Motor neuron (in vitro differentiated cells): ENCODE measurements around the gene SEC24C. TPM values are rescaled to one million over a fixed set of nuclear protein-coding genes. Genes with fewer than 3 reads are reported as not detected.

Source experiments
- ATAC-seq, 8 experiments: fragments of 200-7000 bp; cut with Tn5 transposase; replicated peaks in 6 of 8; 2 replicates each; pipeline ENCODE4 v1.8.0; 2021; ENCODE audit warnings: mild to moderate bottlenecking in 8 of 8, moderate library complexity in 8 of 8
- H3K27ac ChIP-seq, 2 donors: fragments of 250-450 bp; sonication (Bioruptor Pico); 2 replicates each; pipeline ENCODE4 v1.9.0; 2021; ENCODE audit warnings: antibody characterized with exemption in 2 of 2, mild to moderate bottlenecking in 2 of 2, moderate library complexity in 1 of 2
- H3K4me1 ChIP-seq, 2 donors: fragments of 250-450 bp; sonication (Bioruptor Pico); replicated peaks in 1 of 2; 2 replicates each; pipeline ENCODE4 v1.6.1; 2021; ENCODE audit warnings: antibody characterized with exemption in 2 of 2, mild to moderate bottlenecking in 2 of 2, moderate library complexity in 1 of 2
- H3K4me3 ChIP-seq, 5 donors: fragments of 250-450 bp; sonication (Bioruptor Pico); 2 replicates each; pipeline ENCODE4 v1.9.0; 2021; ENCODE audit warnings: antibody characterized with exemption in 5 of 5, mild to moderate bottlenecking in 5 of 5, moderate library complexity in 4 of 5
- WGBS, 10 experiments: fragments of 450-650 bp; shearing (Covaris generic); methylation state at CpG; one replicate each; pipeline ENCODE4 v1.0.0; 2022; 5-methylcytosine and 5-hydroxymethylcytosine counted together
- in situ Hi-C, 9 experiments: fragments of 400-800 bp; cut with MboI; loops; one replicate each; pipeline ENCODE4 v1.15.0; 2021; ENCODE audit warnings: low sequenced_read_pairs in 9 of 9, low pct_unique_long_range_greater_than_20kb in 2 of 9; ENCODE audit not compliant: unreplicated experiment in 9 of 9
- total RNA-seq, 8 experiments: library from RNA; unstranded; fragments of 300-600 nt; gene quantifications; 2 replicates each; pipeline versions ENCODE4 v1.2.3 to v1.2.4, GENCODE V29; 2022

Gene SEC24C
- total RNA-seq, 8 experiments from 2014 or later: 33.6 to 73.4 (median 58.8) TPM

GRCh38 chr10:73763343-73763742 is 19.2 kb downstream of the SEC24C start:
- ATAC-seq: no peak
- no peaks in the 10 kb centered on the region for H3K4me1 ChIP-seq
- in situ Hi-C loops: no loop called here
- no peak overlapping the region for H3K27ac ChIP-seq
- WGBS, 10 experiments: 40 to 100% (median 95%) methylated on average over 1 to 2 of the region's 2 CpGs; no CpG with 5 or more reads in 2 of the 10 experiments
- H3K4me3 ChIP-seq: no peak overlapping the region

- Histone ChIP-seq H3K4me3 (no peak overlapping the region), H3K27ac (no peak overlapping the region), H3K4me1 (no peaks in the 10 kb centered on the region)
- no peak for ATAC-seq
- WGBS, 10 experiments: 64 to 100% (median 92%) methylated on average over 1 to 6 of the region's 6 CpGs
- in situ Hi-C loops: no loop called here
Observed at GRCh38 chr10:73765066-73765465, 20.9 kb downstream of the SEC24C start.

- 80 to 100% (median 83%) methylated on average over 1 to 6 of the region's 11 CpGs; no CpG with 5 or more reads in 2 of the 10 experiments for WGBS, 10 experiments
- Histone ChIP-seq H3K27ac (no peak overlapping the region), H3K4me1 (peaks cover 11 to 16% of the 10 kb centered on the region in 2 donors), H3K4me3 (no peak overlapping the region)
- ATAC-seq: no peak
- in situ Hi-C loops: no loop called here
Observed at GRCh38 chr10:73768881-73769280, 24.7 kb downstream of the SEC24C start.

DNA sequence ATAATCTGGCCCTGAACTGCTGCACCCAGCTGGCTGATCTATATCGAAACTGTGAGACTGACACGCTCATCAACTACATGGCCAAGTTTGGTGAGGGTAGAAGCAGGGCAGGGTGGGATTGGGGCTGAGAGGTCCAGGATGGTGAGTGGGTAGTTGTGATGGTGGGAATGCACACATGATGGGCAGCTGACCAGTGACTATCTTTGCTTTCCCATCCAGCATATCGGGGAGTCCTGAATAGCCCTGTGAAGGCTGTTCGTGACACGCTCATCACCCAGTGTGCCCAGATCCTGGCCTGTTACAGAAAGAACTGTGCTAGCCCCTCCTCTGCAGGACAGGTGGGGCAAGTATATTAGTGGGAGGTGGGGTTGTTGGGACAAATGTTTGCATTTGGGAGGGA is 25.2 kb downstream of the SEC24C start:
- in situ Hi-C loops: no loop called here
- 94 to 100% methylated on average over 2 to 3 of the region's 5 CpGs; no CpG with 5 or more reads in 8 of the 10 experiments for WGBS, 10 experiments
- H3K4me1 ChIP-seq: peaks cover 16 to 21% of the 10 kb centered on the region in 2 donors
- no peak for ATAC-seq
- H3K27ac ChIP-seq: no peak overlapping the region
- H3K4me3 ChIP-seq: no peak overlapping the region

DNA sequence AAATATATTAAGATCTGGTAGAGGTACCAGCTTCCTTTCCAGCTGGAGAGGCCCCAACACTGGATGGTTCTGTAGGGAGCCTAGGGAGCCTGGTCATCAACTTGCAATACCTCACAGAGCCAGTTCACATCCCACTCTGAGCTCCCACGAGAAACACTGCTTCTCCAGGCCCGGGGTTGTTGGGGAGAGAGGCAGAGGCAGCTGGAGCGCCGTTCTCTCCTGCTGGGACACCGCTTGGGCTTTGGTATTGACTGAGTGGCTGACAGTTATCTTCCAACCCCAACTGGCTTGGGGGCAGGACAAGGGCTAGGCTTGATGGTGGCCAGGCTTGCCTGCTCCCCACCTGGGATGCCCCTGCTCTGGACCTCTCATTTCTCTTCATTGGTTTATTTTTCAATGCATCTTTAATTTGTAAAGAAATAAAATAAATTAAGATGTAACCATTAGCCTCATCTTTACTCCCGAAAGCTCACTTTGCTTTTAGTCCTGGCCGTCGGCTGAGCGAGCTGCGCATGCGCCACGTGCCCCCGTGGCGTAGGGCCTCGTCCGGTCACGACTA is 27.6 kb downstream of the SEC24C start:
- in situ Hi-C loops: no loop called here
- ATAC-seq: peak; percentile 4 to 30 (median 16)
- Histone ChIP-seq H3K4me1 (peaks cover 32 to 33% of the 10 kb centered on the region in 2 donors), H3K4me3 (peak overlapping the region; percentile 74 to 92 (median 77)), H3K27ac (peak overlapping the region; percentile 95 to 96)
- 0 to 44% (median 33%) methylated on average over 2 to 4 of the region's 17 CpGs; no CpG with 5 or more reads in 5 of the 10 experiments for WGBS, 10 experiments

DNA sequence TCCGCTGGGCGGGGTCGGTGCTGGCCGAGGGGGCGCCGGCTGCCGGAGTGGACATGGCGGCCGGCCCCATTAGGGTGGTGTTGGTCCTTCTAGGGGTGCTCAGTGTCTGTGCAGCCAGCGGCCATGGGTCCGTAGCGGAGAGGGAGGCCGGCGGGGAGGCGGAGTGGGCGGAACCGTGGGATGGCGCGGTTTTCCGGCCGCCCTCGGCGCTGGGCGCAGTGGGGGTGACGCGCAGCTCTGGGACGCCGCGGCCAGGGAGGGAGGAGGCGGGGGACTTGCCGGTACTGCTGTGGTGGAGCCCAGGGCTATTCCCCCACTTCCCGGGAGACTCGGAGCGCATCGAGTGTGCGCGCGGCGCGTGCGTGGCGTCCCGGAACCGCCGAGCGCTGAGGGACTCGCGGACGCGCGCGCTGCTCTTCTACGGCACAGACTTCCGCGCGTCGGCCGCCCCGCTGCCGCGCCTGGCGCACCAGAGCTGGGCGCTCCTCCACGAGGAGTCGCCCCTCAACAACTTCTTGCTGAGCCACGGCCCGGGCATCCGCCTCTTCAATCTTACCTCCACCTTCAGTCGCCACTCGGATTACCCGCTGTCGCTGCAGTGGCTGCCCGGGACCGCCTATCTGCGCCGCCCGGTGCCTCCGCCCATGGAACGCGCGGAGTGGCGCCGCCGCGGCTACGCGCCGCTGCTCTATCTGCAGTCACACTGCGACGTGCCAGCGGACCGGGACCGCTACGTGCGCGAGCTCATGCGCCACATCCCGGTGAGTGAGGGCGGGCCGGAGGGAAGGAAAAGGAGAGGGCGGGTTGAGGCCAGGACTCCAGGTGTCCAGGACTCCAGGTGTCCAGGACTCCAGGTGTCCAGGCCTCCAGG is 28.3 kb downstream of the SEC24C start:
- 0 to 7% (median 0%) methylated on average over 2 to 18 of the region's 101 CpGs; no CpG with 5 or more reads in 7 of the 10 experiments for WGBS, 10 experiments
- Histone ChIP-seq H3K27ac (peak overlapping the region; percentile 95 to 96), H3K4me3 (peak overlapping the region; percentile 74 to 92 (median 77)), H3K4me1 (peaks cover 32 to 33% of the 10 kb centered on the region in 2 donors)
- peak; percentile 74 to 89 (median 85) for ATAC-seq
- in situ Hi-C loops: no loop called here

GRCh38 chr10:73773152-73773879 is 29.1 kb downstream of the SEC24C start:
- H3K4me3 ChIP-seq: peak overlapping the region; percentile 74 to 92 (median 77)
- peak in 3 of 8 experiments; percentile 0 for ATAC-seq
- in situ Hi-C loops: no loop called here
- H3K4me1 ChIP-seq: peaks cover 32 to 33% of the 10 kb centered on the region in 2 donors
- 0 to 5% (median 0%) methylated on average over 1 to 11 of the region's 29 CpGs; no CpG with 5 or more reads in 4 of the 10 experiments for WGBS, 10 experiments
- H3K27ac ChIP-seq: peak overlapping the region; percentile 36 to 95

DNA sequence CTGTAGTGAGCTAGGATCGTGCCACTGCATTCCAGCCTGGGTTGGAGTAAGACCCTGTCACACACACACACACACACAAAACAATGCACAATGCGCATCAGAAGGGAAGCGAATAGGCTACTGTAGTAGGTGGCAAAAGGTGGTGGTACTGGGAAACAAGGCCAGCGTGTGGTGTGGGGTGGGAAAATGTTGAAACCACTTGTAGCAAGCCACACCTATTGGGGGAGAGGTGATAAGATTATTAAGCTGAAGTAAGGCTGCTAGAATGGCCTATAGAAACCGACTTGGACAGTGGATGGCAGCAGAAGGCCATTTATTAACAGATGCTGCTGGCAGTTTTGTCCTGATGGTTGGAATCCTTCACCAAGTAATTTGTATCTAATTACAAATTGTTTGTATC is 30.5 kb downstream of the SEC24C start:
- peak overlapping the region; percentile 8 to 92 (median 77) for H3K4me3 ChIP-seq
- no peak overlapping the region for H3K27ac ChIP-seq
- peaks cover 32 to 33% of the 10 kb centered on the region in 2 donors for H3K4me1 ChIP-seq
- WGBS, 10 experiments: 0 to 46% (median 33%) methylated on average over 1 to 3 of the region's 5 CpGs; no CpG with 5 or more reads in 6 of the 10 experiments
- in situ Hi-C loops: no loop called here
- ATAC-seq: no peak

- in situ Hi-C loops: no loop called here
- ATAC-seq: no peak
- H3K4me3 ChIP-seq: no peak overlapping the region
- no peak overlapping the region for H3K27ac ChIP-seq
- WGBS, 10 experiments: 61 to 100% (median 85%) methylated on average over 1 to 5 of the region's 5 CpGs; no CpG with 5 or more reads in 3 of the 10 experiments
- peaks cover 25 to 32% of the 10 kb centered on the region in 2 donors for H3K4me1 ChIP-seq
Observed at GRCh38 chr10:73779018-73779417, 34.8 kb downstream of the SEC24C start.

DNA sequence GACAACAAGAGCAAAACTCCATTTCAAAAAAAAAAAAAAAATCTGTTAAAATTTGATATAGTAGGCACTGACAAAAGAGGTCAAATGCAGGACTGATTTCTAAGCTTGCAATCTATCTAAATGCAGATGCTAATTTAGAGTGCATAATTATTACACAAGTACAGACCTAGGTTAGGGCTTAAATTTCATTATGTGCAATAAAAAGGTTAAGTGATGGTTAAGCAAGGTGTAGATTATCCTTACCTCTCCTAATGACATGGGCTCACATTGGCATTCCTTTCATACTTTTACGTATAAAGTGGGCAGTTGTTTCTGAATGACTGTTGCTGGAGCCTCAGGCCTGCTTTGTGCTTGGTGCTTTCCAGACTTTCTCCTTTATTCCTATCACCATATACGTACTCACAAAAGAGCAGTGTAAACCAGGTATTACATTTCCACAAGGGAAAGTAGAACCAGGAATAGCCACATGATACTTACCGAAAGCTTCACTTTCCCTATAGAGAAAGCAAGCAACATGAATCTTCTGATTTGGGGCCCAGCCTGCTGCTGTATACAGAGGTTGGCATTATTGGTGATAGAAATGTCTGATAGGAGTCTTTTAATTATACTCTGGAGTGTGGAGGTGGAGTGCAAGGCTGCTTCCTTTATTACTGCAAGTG is 35.5 kb downstream of the SEC24C start:
- no peak for ATAC-seq
- Histone ChIP-seq H3K27ac (no peak overlapping the region), H3K4me3 (no peak overlapping the region), H3K4me1 (peaks cover 19 to 25% of the 10 kb centered on the region in 2 donors)
- in situ Hi-C loops: no loop called here
- 57 to 100% (median 95%) methylated on average over 1 to 3 of the region's 3 CpGs; no CpG with 5 or more reads in 1 of the 10 experiments for WGBS, 10 experiments

DNA sequence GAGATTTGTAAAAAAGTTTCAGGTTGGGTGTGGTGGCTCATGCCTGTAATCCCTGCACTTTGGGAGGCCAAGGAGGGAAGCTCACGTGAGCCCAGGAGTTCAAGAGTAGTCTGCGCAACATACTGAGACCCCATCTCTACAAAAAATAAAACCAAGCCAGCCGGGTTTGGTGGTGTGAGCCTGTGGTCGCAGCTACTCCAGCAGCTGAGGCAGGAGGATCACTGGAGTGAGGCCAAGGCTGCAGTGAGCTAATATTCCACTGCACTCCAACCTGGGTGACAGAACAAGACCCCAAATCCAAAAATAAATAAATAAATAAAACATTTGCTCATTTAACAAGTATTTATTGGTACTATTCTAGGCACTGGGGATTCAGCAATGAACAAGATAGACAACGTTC is 36.1 kb downstream of the SEC24C start:
- no peak overlapping the region for H3K27ac ChIP-seq
- peak overlapping the region in 2 of 5 donors; percentile 82 to 99 for H3K4me3 ChIP-seq
- ATAC-seq: no peak
- in situ Hi-C loops: no loop called here
- H3K4me1 ChIP-seq: peaks cover 15 to 19% of the 10 kb centered on the region in 2 donors
- WGBS, 10 experiments: 32 to 100% (median 82%) methylated on average over 1 to 5 of the region's 5 CpGs; no CpG with 5 or more reads in 1 of the 10 experiments

DNA sequence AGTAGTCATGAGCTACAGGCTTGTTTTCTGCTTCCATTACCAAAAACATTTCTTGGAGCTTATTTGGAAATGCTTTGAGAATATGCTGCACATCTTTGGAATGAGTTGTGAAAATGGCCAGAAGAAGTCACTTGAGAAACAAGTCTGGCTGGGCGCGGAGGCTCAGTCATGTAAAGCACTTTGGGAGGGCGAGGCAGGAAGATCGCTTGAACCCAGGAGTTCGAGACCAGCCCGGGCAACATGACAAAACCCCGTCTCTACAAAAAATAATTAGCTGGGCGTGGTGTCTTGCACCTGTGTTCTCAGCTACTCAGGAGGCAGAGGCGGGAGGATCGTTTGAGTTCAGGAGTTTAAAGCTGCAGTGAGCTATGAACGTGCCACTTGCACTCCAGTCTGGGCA is 36.8 kb downstream of the SEC24C start:
- in situ Hi-C loops: no loop called here
- peak overlapping the region; percentile 57 to 99 (median 75) for H3K4me3 ChIP-seq
- no peak for ATAC-seq
- WGBS, 10 experiments: 0 to 67% (median 26%) methylated on average over 1 to 10 of the region's 11 CpGs; no CpG with 5 or more reads in 1 of the 10 experiments
- peaks cover 9 to 12% of the 10 kb centered on the region in 2 donors for H3K4me1 ChIP-seq
- peak overlapping the region; percentile 78 to 83 for H3K27ac ChIP-seq
